ENCODE data around the gene TOM1L2.

DNA sequence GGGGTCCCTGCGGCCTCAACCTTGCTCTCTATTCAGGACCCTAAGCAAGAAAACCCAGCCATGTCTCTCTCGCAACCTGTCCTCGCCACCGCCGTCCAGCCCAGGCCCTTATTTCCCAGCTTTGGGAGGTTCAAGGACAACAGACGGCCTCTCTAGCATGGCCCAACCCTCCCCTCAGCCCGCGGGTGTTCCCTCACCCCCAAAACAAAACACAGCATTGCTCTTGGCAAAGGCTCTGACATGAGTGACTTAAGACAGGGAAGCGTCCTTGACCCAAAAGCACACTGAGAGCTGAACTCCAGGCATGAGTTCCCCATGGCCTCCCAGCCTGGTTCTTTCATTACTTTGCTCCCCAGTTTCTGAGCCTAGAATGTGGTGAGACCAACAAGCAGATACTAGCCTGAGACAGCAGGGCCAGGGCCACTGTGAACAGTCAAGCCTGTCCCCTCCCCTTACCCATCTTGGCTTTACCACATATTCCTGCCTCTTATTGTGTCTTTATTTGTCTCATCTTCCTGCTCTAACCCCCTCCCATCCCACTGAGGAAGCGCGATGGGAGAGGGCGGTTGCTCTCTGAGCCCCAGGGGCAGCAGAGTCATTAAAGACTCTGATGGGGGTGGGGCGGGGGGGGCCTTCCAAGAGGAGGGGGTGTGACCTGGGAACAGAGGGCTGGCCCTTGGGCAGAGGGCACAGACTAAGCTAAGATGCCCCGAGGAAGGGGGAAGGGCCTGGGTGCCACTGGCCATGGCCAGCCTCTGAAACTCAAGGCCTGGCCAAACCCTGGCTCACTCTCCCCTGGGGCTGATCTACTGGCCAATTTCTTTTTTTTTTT, 147.2 kb downstream of the TOM1L2 start:
- TF ChIP-seq, protein P1, sequence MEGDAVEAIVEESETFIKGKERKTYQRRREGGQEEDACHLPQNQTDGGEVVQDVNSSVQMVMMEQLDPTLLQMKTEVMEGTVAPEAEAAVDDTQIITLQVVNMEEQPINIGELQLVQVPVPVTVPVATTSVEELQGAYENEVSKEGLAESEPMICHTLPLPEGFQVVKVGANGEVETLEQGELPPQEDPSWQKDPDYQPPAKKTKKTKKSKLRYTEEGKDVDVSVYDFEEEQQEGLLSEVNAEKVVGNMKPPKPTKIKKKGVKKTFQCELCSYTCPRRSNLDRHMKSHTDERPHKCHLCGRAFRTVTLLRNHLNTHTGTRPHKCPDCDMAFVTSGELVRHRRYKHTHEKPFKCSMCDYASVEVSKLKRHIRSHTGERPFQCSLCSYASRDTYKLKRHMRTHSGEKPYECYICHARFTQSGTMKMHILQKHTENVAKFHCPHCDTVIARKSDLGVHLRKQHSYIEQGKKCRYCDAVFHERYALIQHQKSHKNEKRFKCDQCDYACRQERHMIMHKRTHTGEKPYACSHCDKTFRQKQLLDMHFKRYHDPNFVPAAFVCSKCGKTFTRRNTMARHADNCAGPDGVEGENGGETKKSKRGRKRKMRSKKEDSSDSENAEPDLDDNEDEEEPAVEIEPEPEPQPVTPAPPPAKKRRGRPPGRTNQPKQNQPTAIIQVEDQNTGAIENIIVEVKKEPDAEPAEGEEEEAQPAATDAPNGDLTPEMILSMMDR (IDR thresholded peaks at IDR 0.05; ENCODE audit: borderline replicate concordance, extremely low read depth, low read length, poor library complexity, severe bottlenecking) = no peak
- no peak for TF ChIP-seq EZH2 (IDR thresholded peaks at IDR 0.05; ENCODE audit: borderline replicate concordance, low read depth, low read length, severe bottlenecking)
